ENCODE measurements around the gene FRAT2. TPM values are rescaled to one million over a fixed set of nuclear protein-coding genes. Genes with fewer than 3 reads are reported as not detected.

The FRAT2 gene
- total RNA-seq, 1 experiment from 2014 or later, result 46.8 TPM

GRCh38 chr10:97323501-97323900 lies 11.0 kb downstream of the FRAT2 start:
- Histone ChIP-seq H3K36me3 (replicated peaks; ENCODE audit: control insufficient read depth, insufficient read depth, low read length) (no peaks in the 10 kb centered on the region; the same call in 1 of the 2 replicates), H3K4me3 (ENCODE audit: insufficient read depth, low read depth, low read length) (no peak overlapping the region), H3K27me3 (ENCODE audit: control insufficient read depth, insufficient read depth, low read length) (peaks cover 19% of the 10 kb centered on the region)
- DNase-seq, result no peak

DNA sequence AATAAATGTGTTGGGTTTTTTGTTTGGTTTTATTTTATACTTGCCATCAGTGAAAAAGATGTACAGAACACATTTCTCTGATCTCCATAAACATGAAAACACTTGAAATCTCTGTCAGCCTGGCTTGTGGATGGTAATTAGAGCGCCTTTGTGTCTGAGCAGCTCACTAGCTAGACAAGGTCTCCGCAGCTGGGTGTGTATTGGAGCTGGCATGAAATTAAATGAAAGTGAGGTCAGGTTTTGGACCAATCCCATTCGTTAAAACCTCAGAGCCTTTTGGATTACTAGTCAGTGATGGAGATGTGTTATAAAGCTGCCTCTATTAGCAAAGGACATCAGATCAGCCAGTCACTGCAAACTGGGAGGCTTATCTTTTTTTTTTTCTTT lies 12.7 kb downstream of the FRAT2 start:
- H3K4me3 ChIP-seq (ENCODE audit: insufficient read depth, low read depth, low read length), result no peak overlapping the region
- DNase-seq, result peak; percentile 4
- peaks cover 19% of the 10 kb centered on the region for H3K27me3 ChIP-seq (ENCODE audit: control insufficient read depth, insufficient read depth, low read length)
- no peaks in the 10 kb centered on the region for H3K36me3 ChIP-seq (replicated peaks; ENCODE audit: control insufficient read depth, insufficient read depth, low read length)

DNA sequence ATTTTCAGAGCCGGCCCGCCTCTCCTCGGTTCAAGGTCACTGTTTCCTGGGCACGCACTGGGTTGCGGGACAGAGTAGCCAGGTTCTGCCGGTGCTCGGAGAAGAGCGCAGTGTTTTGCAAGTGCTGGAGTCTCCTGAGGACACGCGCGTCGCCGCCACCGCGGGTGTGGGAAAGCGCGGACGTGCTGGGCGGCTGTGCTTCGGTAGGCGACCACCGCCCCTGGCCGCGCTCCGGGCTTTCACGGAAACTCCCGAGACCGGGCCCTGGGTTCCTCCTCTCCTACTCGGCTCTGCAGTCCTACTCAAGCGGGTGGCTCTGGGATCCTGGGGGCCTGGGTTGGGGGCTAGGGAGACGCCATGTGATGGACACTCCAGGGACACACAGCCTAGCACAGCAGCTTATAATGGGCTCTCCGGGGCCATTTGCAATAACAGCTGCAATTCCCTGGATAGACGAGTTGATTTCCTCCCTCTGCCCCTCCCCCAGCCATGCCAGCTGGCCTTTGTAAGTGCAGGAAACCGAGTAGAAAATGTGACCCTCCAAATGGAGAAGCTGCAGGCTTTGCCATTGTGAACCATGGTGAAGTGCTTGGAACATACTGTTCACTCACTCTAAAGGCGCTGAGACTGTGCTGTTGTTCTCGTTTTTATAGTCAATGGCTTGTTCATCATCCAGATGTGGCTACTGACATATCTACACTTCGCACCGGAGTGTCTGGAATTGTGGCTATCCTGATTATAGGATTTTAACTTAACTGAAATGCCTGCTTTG lies 13.3 kb downstream of the FRAT2 start:
- peak; percentile 63 for DNase-seq
- Histone ChIP-seq H3K4me3 (ENCODE audit: insufficient read depth, low read depth, low read length) (peak overlapping the region; percentile 73), H3K27me3 (ENCODE audit: control insufficient read depth, insufficient read depth, low read length) (peaks cover 19% of the 10 kb centered on the region), H3K36me3 (replicated peaks; ENCODE audit: control insufficient read depth, insufficient read depth, low read length) (no peaks in the 10 kb centered on the region)

GRCh38 chr10:97320480-97321031 lies 14.0 kb downstream of the FRAT2 start:
- DNase-seq, result peak; percentile 34
- H3K27me3 ChIP-seq (ENCODE audit: control insufficient read depth, insufficient read depth, low read length), result peaks cover 19% of the 10 kb centered on the region
- peak overlapping the region; percentile 73 for H3K4me3 ChIP-seq (ENCODE audit: insufficient read depth, low read depth, low read length)
- no peaks in the 10 kb centered on the region for H3K36me3 ChIP-seq (replicated peaks; ENCODE audit: control insufficient read depth, insufficient read depth, low read length)

GRCh38 chr10:97319671-97320479 lies 14.7 kb downstream of the FRAT2 start:
- peak overlapping the region; percentile 73 for H3K4me3 ChIP-seq (ENCODE audit: insufficient read depth, low read depth, low read length)
- peaks cover 19% of the 10 kb centered on the region for H3K27me3 ChIP-seq (ENCODE audit: control insufficient read depth, insufficient read depth, low read length)
- DNase-seq, result peak; percentile 85
- H3K36me3 ChIP-seq (replicated peaks; ENCODE audit: control insufficient read depth, insufficient read depth, low read length), result no peaks in the 10 kb centered on the region

DNA sequence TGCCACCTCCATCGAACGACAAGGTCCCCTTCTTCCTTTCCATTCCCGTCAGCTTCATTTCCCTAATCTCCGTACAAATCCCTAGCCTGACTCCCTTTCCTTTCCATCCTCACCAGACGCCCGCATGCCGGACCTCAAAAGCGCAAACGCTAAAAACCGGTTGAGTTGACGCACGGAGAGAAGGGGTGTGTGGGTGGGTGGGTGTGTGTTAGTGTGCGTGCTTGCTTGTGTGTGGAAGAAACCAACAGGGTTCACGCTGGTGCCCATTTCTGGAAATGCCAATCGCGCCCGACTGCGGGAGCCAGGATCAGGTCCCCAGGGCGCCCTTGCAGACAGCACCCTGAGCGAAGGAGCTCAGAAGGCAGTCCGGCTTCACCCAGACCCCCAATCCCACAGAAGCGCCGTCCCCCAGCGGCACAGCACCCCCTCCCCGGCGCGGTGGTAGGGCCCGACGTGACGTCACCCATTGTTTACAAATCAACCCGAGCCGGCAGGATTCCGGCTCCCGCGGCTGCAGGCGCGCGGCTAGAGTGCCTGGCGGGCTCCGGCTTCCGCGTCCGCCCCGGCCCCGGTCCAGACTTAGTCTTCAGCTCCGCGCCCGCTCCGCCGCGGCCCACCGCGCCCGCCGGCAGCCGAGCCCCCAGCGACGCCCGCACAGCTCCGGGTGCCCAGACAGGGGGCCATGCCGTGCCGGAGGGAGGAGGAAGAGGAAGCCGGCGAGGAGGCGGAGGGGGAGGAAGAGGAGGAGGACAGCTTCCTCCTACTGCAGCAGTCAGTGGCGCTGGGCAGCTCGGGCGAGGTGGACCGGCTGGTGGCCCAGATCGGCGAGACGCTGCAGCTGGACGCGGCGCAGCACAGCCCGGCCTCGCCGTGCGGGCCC lies 15.5 kb downstream of the FRAT2 start, which contains the start of gene FRAT1:
TSS of gene FRAT1 (plus strand) at position 500 of the 880 bp plus-strand sequence. CDS start at position 683, 183 bp downstream.
- H3K4me3 ChIP-seq (ENCODE audit: insufficient read depth, low read depth, low read length), result peak within 1 kb of the TSS; percentile 73
- no peaks in the 10 kb centered on the region for H3K36me3 ChIP-seq (replicated peaks; ENCODE audit: control insufficient read depth, insufficient read depth, low read length)
- peaks cover 19% of the 10 kb centered on the region for H3K27me3 ChIP-seq (ENCODE audit: control insufficient read depth, insufficient read depth, low read length)
- DNase-seq, result peak; percentile 93

GRCh38 chr10:97314671-97315070 lies 19.9 kb downstream of the FRAT2 start:
- H3K36me3 ChIP-seq (replicated peaks; ENCODE audit: control insufficient read depth, insufficient read depth, low read length), result no peaks in the 10 kb centered on the region
- no peak for DNase-seq
- no peaks in the 10 kb centered on the region; the same call in 1 of the 2 replicates for H3K27me3 ChIP-seq (ENCODE audit: control insufficient read depth, insufficient read depth, low read length)
- H3K4me3 ChIP-seq (ENCODE audit: insufficient read depth, low read depth, low read length), result no peak overlapping the region

GRCh38 chr10:97312897-97313296 lies 21.6 kb downstream of the FRAT2 start:
- H3K27me3 ChIP-seq (ENCODE audit: control insufficient read depth, insufficient read depth, low read length), result no peaks in the 10 kb centered on the region
- no peaks in the 10 kb centered on the region for H3K36me3 ChIP-seq (replicated peaks; ENCODE audit: control insufficient read depth, insufficient read depth, low read length)
- DNase-seq, result no peak
- no peak overlapping the region for H3K4me3 ChIP-seq (ENCODE audit: insufficient read depth, low read depth, low read length)

DNA sequence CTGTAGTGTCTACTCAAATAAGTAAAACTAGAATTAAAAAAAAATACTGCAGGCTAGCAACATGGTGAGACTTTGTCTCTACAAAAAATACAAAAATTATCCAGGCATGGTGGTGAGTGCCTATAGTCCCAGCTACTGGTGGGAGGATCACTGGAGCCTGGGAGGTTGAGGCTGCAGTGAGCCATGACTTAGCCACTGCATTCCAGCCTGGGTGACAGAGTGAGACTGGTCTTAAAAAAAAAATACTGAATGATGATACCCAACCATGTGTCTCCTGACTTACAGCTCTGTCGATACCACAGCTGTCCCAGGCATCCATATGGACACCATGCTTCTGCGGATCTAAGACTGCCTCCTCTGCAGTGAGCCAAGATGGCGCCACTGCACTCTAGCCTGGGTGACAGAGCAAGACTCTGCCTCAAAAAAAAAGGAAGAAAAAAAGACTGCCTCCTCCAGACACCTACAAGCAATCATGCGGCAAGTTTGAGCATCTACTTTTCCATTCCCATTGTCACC lies 23.4 kb downstream of the FRAT2 start:
- Histone ChIP-seq H3K27me3 (ENCODE audit: control insufficient read depth, insufficient read depth, low read length) (no peaks in the 10 kb centered on the region), H3K36me3 (replicated peaks; ENCODE audit: control insufficient read depth, insufficient read depth, low read length) (no peaks in the 10 kb centered on the region), H3K4me3 (ENCODE audit: insufficient read depth, low read depth, low read length) (no peak overlapping the region)
- DNase-seq, result no peak

- Histone ChIP-seq H3K4me3 (ENCODE audit: insufficient read depth, low read depth, low read length) (no peak overlapping the region), H3K27me3 (ENCODE audit: control insufficient read depth, insufficient read depth, low read length) (no peaks in the 10 kb centered on the region), H3K36me3 (replicated peaks; ENCODE audit: control insufficient read depth, insufficient read depth, low read length) (no peaks in the 10 kb centered on the region)
- DNase-seq, result no peak
These were observed 26.4 kb downstream of the FRAT2 start for GRCh38 chr10:97307866-97308780.

DNA sequence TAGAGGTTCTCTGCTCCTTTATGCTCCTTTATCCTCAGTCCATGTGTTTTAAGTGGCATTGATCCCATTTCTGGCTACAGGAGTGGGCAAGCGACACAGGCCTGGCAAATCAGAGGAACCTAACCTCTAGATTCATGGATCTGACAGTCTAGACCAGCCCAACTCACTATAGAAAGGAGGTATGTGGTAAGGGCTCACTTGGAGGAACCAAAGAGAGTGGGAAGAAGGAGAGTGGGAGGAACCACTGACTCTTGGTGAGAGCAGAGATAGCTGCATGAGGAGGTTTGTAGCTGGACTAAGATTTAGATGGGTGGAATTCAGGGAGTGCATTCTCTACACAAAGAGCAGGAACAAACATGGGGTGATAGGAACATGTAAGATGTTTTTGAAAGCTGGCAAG lies 27.1 kb downstream of the FRAT2 start:
- no peaks in the 10 kb centered on the region for H3K27me3 ChIP-seq (ENCODE audit: control insufficient read depth, insufficient read depth, low read length)
- DNase-seq, result no peak
- H3K36me3 ChIP-seq (replicated peaks; ENCODE audit: control insufficient read depth, insufficient read depth, low read length), result no peaks in the 10 kb centered on the region
- H3K4me3 ChIP-seq (ENCODE audit: insufficient read depth, low read depth, low read length), result no peak overlapping the region

GRCh38 chr10:97302088-97302791 lies 32.3 kb downstream of the FRAT2 start:
- Histone ChIP-seq H3K27me3 (ENCODE audit: control insufficient read depth, insufficient read depth, low read length) (no peaks in the 10 kb centered on the region), H3K36me3 (replicated peaks; ENCODE audit: control insufficient read depth, insufficient read depth, low read length) (no peaks in the 10 kb centered on the region), H3K4me3 (ENCODE audit: insufficient read depth, low read depth, low read length) (no peak overlapping the region)
- DNase-seq, result no peak

- no peak for DNase-seq
- Histone ChIP-seq H3K4me3 (ENCODE audit: insufficient read depth, low read depth, low read length) (no peak overlapping the region), H3K27me3 (ENCODE audit: control insufficient read depth, insufficient read depth, low read length) (no peaks in the 10 kb centered on the region), H3K36me3 (replicated peaks; ENCODE audit: control insufficient read depth, insufficient read depth, low read length) (no peaks in the 10 kb centered on the region)
These were observed 33.5 kb downstream of the FRAT2 start for GRCh38 chr10:97300980-97301379.

Data from H7 (cell line).